SU-DHL-6 (cell line): Measurements from ENCODE around the gene FAM89A.

ENCODE experiments used
- EZH2phosphoT487 ChIP-seq: fragments of 200-600 bp; sonication (generic), shearing (Covaris generic); conservative IDR thresholded peaks from 2 replicates; pipeline ENCODE4 v1.6.1; 2018; ENCODE audit warnings: mild to moderate bottlenecking, antibody characterized with exemption, low read length, moderate library complexity, mixed read lengths
- TF ChIP-seq, protein P1 (sequence below): fragments of 200-600 bp; sonication (generic); IDR thresholded peaks from one replicate; pipeline ENCODE4 v1.5.1; 2017; ENCODE audit warnings: antibody characterized with exemption, mild to moderate bottlenecking, low read length, moderate library complexity; ENCODE audit not compliant: insufficient read depth, poor library complexity, severe bottlenecking

DNA sequence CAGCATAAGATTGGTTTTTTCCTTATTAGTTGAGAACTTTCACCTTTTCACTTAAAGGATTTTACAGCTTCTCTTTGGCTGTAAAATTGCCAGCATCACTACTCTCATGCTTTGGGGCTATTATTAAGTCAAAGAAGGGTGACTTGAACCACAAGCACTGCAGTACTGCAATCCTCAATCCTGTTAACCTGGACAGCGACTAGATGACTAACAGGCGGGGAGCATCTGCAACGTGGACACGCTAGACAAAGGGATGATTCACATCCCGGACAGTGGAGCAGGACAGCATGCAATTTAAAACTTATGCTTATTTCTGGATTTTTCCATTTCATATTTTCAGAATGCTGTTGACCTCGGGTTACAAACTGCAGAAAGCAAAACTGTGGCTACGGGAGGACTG is 53.1 kb downstream of the FAM89A start:
- TF ChIP-seq, protein P1, sequence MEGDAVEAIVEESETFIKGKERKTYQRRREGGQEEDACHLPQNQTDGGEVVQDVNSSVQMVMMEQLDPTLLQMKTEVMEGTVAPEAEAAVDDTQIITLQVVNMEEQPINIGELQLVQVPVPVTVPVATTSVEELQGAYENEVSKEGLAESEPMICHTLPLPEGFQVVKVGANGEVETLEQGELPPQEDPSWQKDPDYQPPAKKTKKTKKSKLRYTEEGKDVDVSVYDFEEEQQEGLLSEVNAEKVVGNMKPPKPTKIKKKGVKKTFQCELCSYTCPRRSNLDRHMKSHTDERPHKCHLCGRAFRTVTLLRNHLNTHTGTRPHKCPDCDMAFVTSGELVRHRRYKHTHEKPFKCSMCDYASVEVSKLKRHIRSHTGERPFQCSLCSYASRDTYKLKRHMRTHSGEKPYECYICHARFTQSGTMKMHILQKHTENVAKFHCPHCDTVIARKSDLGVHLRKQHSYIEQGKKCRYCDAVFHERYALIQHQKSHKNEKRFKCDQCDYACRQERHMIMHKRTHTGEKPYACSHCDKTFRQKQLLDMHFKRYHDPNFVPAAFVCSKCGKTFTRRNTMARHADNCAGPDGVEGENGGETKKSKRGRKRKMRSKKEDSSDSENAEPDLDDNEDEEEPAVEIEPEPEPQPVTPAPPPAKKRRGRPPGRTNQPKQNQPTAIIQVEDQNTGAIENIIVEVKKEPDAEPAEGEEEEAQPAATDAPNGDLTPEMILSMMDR: no peak
- no peak for TF ChIP-seq EZH2phosphoT487
